HG02885 (cell line): ENCODE results near the gene NCEH1.
"Not testable (repeated sequence)": the region's sequence is repeated elsewhere in the genome, so short reads cannot be mapped to it uniquely, and the experiment has no call there.

Experiments
- ATAC-seq: cut with Tn5 transposase; IDR thresholded peaks from one replicate; pipeline ENCODE4 v1.9.1; 2021; ENCODE audit warnings: mild to moderate bottlenecking; ENCODE audit not compliant: unreplicated experiment, poor library complexity

NCEH1 gene

DNA sequence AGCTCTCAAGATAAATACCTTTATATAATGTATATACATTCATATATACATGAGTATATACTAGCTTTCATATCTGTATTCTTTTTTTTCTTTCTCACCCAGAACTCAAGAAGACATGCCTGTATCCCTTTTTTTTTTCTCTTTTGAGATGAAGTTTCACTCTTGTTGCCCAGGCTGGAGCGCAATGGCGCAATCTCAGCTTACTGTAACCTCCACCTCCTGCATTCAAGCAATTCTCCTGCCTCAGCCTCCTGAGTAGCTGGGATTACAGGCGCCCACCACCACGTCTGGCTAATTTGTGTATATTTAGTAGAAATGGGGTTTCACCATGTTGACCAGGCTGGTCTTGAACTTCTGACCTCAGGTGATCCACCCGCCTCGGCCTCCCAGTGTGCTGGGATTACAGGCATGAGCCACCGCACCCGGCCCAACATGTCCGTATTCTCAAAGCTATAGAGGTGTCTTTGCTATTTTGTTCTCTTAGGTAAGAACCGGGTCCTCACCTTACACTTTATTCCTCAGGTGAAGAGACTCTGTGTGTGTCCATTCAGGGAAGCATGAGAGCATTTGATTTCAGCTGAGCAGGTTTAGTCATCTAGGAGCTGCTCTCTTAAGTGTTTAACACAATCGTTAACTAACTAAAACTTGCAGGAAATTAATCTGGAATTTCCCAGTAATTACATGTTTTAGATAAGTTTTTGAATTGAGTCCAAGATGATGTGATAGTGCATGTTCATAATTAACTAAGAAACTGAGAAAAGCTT lies 115.8 kb downstream of the NCEH1 start:
- ATAC-seq, result not testable (repeated sequence)

DNA sequence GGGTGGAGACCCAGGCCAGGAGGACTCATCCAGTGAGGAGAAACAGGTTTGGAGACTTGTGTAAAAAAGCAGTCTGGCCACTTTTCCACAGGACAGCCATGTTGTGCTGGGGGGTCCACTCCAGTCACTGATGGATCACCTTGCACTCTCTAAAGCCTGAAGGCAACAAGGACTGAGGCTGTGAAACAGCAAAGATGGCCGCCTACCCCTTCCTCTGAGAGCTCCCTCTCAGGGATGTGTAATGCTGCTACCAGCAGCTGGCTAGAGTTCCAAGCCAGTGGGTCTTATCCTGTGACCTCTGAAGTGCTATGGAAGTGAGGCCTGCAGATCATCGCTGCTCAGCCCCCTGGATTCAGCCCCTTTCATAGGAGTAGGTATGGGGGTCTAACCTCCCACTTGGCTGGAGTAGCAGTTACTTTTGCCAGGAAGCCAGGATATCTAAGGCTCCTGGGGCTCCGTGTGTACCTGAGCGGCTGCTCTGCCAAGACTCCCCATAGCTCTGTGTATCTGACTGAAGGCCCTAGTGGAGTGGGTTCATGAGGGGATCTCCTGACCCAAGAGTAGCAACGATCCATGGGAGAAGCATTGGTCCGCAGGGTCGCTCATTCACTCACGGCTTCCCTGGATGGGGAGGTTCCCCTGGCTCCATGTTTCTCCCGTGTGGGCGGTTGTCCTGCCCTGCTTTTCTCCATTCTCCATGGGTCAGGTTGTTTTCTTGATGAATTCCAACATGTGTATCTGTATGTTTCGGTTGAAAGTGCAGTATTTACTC lies 117.8 kb downstream of the NCEH1 start:
- ATAC-seq, result no peak

DNA sequence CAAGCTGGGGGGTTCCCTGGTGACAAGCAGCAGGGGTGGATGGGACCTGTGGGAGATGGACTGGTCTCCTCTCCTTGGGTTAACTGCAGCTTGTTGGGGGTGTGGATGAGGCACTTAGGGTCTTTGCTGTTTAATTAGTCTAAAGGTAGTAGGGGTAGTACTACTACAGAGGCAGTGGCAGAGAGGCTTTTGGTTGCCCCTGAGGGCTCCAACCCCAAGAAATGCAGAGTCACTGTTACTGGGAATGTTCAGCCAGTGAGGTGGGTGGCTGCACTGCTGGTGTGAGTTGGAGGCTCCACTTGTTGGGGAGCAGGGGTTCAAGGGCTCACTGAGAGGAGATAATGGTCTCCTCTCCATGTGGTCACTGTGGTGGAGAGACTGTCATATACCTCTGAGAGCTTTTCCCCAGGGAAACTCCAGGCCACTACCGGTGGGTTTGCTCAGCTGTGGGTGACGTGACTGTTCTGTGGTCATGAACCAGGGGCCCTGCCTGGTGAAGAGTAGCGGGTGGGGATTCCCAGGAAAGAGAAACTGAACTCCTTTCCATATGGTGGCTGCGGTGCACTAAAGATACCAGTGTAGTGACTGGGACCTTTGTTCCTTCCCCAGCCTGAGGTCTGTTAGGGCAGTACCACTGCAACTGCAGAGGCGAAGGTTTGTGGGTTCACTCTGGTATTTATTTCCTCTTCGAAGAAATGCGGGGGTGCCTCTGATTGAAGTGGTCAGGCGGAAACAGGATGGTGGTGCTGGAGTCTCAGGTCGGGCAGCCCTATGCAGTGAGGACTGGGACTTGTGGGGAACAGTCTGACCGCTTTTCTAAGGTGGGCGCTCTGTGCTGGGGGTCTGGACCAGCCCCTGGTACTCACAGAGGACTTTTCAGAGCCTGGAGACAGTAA lies 118.7 kb downstream of the NCEH1 start:
- ATAC-seq, result peak; percentile 87

DNA sequence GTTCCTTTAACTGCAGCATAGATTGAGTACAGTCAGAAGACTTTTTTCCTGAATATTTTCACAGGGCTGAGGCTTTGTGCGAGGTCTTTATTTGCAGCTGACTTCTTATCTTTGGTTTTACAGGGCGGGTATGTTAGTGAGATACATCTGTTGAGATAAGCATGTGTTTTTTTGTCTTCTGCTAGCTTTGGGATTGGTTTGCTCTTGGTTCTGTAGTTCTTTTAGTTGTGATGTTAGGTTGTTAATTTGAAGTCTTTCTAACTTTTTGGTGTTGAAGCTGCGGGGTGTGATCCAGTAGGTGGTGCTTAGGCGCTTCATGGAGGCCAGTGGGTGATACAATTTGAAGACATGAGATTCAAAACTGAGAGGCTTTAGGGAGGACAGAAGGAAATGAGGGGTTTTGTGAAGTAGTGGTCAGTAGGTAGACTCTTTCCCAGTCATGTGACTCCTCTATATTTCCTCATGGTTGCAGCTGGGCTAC lies 119.7 kb downstream of the NCEH1 start:
- ATAC-seq, result no peak

DNA sequence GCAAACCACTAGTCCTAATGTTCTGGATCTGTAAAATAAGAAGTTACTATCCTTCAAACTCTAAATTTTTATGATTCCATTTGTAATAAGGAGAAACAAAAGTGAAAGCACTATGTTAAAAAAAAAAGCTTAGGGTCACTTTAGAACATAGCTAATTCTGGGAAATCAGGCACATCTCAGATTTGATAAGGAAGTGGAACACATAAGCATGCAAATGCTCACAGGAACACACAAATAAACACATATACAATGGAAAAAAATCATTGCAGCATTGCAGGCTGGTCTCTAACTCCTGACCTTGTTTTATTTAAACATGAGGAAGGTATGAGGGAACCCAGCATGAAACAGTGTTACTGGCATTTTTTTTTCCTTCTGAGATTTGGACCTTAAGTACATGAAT lies 124.4 kb downstream of the NCEH1 start:
- ATAC-seq, result peak; percentile 41

DNA sequence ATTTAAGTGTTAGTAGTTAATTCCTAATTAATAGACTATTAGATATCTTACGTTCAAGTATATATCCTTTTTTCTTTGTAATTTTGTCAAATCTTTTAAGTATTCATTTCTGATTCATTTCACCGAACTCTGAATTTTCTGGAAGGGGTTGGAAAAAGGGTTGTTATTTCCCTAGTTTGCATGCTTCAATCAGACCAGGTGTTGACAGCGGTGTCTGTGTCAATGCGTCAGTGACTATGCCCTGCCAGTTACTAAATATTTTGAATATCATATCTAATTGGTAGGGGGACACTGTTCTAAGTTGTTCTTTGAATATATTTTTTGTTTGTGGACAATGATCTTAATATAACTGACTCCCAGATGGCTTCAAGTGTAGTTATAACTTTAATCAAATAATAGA lies 124.9 kb downstream of the NCEH1 start:
- ATAC-seq, result no peak

DNA sequence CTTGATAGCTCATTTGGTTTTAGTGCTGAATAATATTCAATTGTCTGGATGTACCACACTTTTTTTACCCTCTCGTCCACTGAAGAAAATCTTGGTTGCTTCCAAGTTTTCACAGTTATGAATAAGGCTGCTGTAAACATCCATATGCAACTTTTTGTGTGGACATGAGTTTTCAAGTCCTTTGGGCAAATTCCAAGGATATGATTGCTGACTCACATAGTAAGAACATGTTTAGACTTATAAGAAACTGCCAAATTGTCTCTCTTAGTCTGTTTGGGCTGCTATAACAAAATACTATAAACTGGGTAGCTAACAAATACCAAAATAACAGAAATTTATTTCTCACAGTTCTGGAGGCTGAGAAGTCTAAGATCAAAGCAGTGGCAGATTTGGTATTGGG lies 128.2 kb downstream of the NCEH1 start:
- ATAC-seq, result no peak

DNA sequence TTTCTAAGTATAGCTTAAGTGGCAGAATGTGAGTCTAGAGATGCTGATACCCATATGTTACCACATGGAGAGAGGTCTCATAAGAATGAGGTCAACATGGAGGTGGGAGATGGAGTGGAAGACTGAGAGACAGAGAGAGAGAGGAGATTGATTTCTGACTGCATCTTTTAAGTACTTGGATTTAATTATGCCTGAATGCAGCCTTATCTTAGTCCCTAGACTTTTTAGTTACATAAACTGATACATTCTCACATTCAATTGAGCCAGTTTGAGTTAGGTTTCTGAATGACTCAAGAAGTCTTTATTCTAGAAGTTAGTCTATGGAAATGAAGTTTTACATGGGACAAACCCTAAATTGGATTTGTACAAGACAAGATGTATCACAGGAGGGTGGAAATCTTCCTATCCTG lies 129.1 kb downstream of the NCEH1 start:
- ATAC-seq, result peak; percentile 32

DNA sequence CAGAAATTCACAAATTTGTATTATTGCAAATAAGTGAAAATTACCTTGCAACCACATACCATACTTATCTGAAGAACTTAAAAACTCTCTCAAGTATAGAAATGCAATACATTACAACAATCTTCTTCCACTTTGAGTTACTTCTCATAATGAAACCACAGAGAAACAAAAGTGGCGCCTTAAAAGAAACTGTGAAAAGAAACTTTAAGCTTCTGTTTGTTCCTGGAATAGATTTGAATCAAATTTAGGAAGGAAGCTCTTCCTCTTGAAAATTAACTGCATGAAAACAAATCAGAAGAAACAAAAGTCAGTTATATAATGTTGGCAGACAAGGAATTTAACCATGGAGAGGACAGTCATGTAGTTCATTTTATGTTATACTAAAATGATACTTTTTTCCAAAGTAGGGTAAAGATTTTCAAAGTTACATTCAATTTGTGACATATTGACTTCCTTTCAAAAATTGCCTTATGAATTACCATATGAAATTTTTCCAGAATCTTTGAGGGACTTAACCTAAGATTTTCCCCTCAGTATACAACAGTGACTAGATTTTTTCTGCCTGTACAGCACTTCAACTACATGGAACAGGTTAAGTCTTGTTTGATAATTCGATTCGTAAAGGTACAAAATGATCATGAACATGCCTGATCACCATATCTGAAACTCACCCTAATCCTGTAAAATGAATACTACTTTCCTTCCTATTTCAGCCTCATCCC lies 130.0 kb downstream of the NCEH1 start:
- peak; percentile 87 for ATAC-seq
